ENCODE data around the gene SSR1. TPM values are rescaled to one million over a fixed set of nuclear protein-coding genes. Genes with fewer than 3 reads are reported as not detected.
A peak's percentile ranks its signal among the peaks of the same experiment; 100 is the strongest.

Gene SSR1
- total and polyA plus RNA-seq, 2 of the 13 experiments (the other 11 are each of a cell fraction or from before 2014, with no cell fraction given) = 203 to 243 TPM

GRCh38 chr6:7261032-7261841 lies 51.8 kb downstream of the SSR1 start (continued):
- TF ChIP-seq ZXDC (CRISPR knock-in tag; IDR thresholded peaks at IDR 0.05) = peak; percentile 27; the same call in 1 of the 2 replicates
- peak; percentile 74 for TF ChIP-seq GATA4 (IDR thresholded peaks at IDR 0.05; ENCODE audit: borderline replicate concordance, low read depth)
- no peak for TF ChIP-seq CENPT (CRISPR knock-in tag; IDR thresholded peaks at IDR 0.05; ENCODE audit: low read depth)
- no peak; the same call in 1 of the 2 replicates for TF ChIP-seq YEATS4 (CRISPR knock-in tag; IDR thresholded peaks at IDR 0.05; ENCODE audit: borderline replicate concordance)
- 0 out of 2 replicates have a peak, but pooled peaks have one; percentile 60 for TF ChIP-seq KIAA2018 (CRISPR knock-in tag; IDR thresholded peaks at IDR 0.05; ENCODE audit: borderline replicate concordance)
- peak; percentile 95 for TF ChIP-seq ZHX1 (CRISPR knock-in tag; IDR thresholded peaks at IDR 0.05; ENCODE audit: low read depth)
- peak; percentile 82; the same call in 1 of the 2 replicates for TF ChIP-seq ZMYM2 (CRISPR knock-in tag; IDR thresholded peaks at IDR 0.05)
- peak; percentile 40 for TF ChIP-seq SP2 (CRISPR knock-in tag; IDR thresholded peaks at IDR 0.05)
- TF ChIP-seq ZNF24 (IDR thresholded peaks at IDR 0.05) = no peak
- TF ChIP-seq SMYD3 (CRISPR knock-in tag; IDR thresholded peaks at IDR 0.05) = 0 out of 2 replicates have a peak, but pooled peaks have one; percentile 59
- TF ChIP-seq FOXO1 (CRISPR knock-in tag; IDR thresholded peaks at IDR 0.05) = peak; percentile 77
- no peak for TF ChIP-seq ZNF709 (CRISPR knock-in tag; IDR thresholded peaks at IDR 0.05)
- TF ChIP-seq KLF9 (CRISPR knock-in tag; IDR thresholded peaks at IDR 0.05; ENCODE audit: low read depth) = peak; percentile 82; the same call in 1 of the 2 replicates
